Stimulated activated CD8-positive, alpha-beta memory T cell treated with anti-CD3 and anti-CD28 coated beads, Interleukin-12 subunit alpha, Interleukin-12 subunit beta, amount 100 ng/mL, for 24 hours (primary cell): Measurements from ENCODE around the gene C7orf25.

Experiments used
- DNase-seq: peaks from one replicate; pipeline ENCODE4 v3.0.0-alpha.2; 2020; ENCODE audit errors: extremely low read depth

Gene C7orf25

DNA sequence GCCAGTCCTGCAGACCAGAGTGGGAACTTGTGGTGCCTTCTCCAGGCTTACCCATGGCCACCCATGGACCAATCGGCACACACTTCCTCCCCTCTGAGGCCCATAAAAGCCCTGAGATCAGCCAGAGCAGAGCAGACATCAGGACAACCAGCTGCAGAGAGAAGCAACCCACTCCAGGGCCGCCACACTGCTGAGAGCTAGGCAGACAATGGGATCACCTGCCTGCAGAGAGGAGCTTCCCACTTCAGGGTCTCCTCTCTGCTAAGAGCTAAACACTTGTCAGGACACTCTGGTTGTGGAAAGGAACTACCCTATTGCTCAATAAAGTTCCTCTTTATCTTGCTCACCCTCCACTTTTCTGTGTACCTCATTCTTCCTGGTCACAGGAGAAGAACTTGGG, 34.0 kb downstream of the C7orf25 start:
- no peak for DNase-seq

DNA sequence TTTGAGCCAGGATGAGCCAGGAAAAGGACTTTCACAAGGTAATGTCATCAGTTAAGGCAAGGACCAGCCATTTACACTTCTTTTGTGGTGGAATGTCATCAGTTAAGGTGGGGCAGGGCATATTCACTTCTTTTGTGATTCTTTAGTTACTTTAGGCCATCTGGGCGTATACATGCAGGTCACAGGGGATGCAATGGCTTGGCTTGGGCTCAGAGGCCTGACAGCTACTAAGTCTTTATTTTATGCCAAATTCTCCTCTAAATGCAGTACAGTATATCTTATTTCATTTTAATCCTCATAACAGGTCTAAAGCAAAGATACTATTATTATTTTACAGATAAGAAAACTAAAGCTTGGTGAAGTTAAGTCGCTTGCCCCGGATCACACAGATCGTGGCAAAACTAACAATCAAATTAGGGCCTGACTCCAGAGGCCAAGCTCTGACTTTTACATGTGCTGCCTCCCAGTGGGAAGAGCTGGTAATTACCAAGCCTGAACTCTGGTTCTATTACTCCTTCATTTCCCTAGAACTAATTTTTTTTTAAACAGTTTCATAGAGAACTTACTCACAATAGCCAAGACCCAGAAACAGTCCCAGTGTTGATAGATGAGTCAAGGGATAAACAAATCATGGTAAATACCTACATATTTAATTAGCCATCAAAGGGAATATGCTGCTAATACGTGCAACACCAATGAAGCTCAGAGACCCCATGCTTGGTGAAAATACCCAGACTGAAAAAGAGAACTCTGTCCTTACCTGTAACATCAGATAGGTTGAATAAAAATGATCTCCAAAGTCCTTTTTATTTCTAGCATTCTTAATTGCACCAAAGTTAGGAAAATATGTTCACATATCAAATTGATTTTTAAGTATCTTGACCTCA, 35.4 kb downstream of the C7orf25 start:
- no peak for DNase-seq

DNA sequence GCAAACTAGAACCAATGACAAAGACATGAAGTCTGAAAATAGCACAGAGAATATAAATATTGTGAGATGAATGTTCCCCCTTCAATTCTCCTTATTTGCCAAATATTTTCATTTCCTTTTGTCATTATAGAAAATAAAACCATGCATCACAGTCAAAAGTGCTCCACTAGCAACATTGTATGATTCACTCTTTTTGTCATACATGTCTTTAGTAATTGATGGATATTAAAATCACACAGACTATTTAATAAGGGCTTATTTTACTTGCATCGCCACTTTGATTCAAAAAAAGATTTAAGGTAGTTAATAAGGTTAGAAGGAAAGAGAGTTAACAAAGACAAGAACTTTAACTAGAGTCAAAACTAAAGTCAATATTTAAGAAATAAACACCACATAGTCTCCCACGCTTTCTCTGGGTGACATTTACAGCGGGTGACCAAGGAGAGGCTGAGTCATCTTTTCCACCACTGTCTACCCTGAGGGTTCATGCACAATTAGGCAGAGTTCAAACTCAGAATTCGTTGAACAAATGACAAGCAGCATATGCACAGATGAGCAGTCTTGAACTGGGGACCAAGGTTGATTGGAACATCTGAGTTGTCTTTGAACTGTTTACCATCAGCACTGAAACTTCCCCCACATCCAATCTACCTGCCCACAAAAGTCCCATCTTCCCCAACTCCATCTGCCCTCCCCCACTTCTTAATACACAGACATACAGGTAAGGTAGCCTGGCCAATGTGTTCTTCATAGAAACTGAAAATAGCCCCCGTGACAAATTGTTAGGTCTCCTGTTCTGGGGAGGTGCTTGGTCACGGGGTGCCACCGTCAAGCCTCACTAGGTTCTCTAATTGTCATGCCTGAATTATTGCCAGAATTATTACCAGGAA, 42.5 kb downstream of the C7orf25 start:
- DNase-seq: no peak

DNA sequence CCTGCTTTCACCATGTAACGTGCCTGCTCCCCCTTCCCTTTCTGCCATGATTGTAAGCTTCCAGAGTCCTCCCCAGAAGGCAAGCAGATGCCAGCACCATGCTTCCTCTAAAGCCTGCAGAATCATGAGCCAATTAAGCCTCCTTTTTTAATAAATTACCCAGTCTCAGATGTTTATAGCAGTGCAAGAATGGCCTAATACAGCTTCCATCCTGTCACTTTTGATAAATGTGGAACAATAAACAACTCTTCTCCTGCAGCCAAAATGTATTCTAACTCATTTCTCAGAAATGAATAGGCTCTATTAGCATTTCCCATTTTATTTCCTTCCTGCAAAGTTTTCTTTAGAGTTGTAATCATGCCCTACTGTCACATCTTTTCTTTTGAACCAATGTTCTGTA, 43.4 kb downstream of the C7orf25 start:
- no peak for DNase-seq
